Occipital lobe (tissue), 2 donors: ENCODE results near the gene SNRPF. TPM values are rescaled to one million over a fixed set of nuclear protein-coding genes. Genes with fewer than 3 reads are reported as not detected.

Experiments used
- DNase-seq: peaks from one replicate; lab custom pipeline; 2025; lab: John Stamatoyannopoulos, UW
- total RNA-seq: library from RNA; depleted of rRNA; stranded (reverse); fragments of >200 nt; gene quantifications from one replicate; pipeline ENCODE4 v1.2.3, GENCODE V29; 2014

Gene SNRPF
- total RNA-seq, 1 donor from 2014 or later = 27.5 TPM

- DNase-seq = no peak
Observed at GRCh38 chr12:95859344-95859816, 628 bp downstream of the SNRPF start.

- DNase-seq = no peak
Observed at GRCh38 chr12:95859947-95860850, 1.4 kb downstream of the SNRPF start.

GRCh38 chr12:95862038-95862437 lies 3.3 kb downstream of the SNRPF start:
- no peak for DNase-seq

GRCh38 chr12:95863337-95863736 lies 4.6 kb downstream of the SNRPF start:
- DNase-seq = no peak

GRCh38 chr12:95870897-95871296 lies 12.1 kb downstream of the SNRPF start:
- no peak for DNase-seq

- no peak for DNase-seq
Observed at GRCh38 chr12:95874452-95874851, 15.7 kb downstream of the SNRPF start.

- no peak for DNase-seq
Observed at GRCh38 chr12:95877622-95878021, 18.9 kb downstream of the SNRPF start.

GRCh38 chr12:95880895-95881294 lies 22.1 kb downstream of the SNRPF start:
- no peak for DNase-seq

GRCh38 chr12:95881331-95881955 lies 22.7 kb downstream of the SNRPF start:
- DNase-seq = no peak

GRCh38 chr12:95882080-95882479 lies 23.3 kb downstream of the SNRPF start:
- no peak for DNase-seq

- DNase-seq = no peak
Observed at GRCh38 chr12:95882873-95883272, 24.1 kb downstream of the SNRPF start.

GRCh38 chr12:95884998-95885397 lies 26.2 kb downstream of the SNRPF start:
- no peak for DNase-seq

- no peak for DNase-seq
Observed at GRCh38 chr12:95887311-95887710, 28.6 kb downstream of the SNRPF start.

- no peak for DNase-seq
Observed at GRCh38 chr12:95890958-95891357, 32.2 kb downstream of the SNRPF start.

GRCh38 chr12:95896846-95897245 lies 38.1 kb downstream of the SNRPF start:
- DNase-seq = no peak

GRCh38 chr12:95898081-95898480 lies 39.3 kb downstream of the SNRPF start:
- no peak for DNase-seq

GRCh38 chr12:95908573-95908972 lies 49.8 kb downstream of the SNRPF start:
- DNase-seq = no peak

- no peak for DNase-seq
Observed at GRCh38 chr12:95909871-95910270, 51.1 kb downstream of the SNRPF start.

Other genes with a start within 250 kb of the SNRPF start
- 44.3 TPM for gene NTN4, start 68.2 kb upstream of the SNRPF start, total RNA-seq
- 0.16 TPM for gene CCDC38, start 83.7 kb downstream of the SNRPF start, total RNA-seq
- 0.31 TPM for gene AMDHD1, start 84.4 kb downstream of the SNRPF start, total RNA-seq
- gene HAL, start 137.4 kb downstream of the SNRPF start, total RNA-seq = 2.2 TPM
- 38.5 TPM for gene LTA4H, start 176.6 kb downstream of the SNRPF start, total RNA-seq